ENCODE data around the gene SUSD4. TPM values are rescaled to one million over a fixed set of nuclear protein-coding genes. Genes with fewer than 3 reads are reported as not detected.

SUSD4 gene
- polyA plus RNA-seq, 2 of the 4 experiments (the other 2 are of a cell fraction) = 0.61 to 0.85 TPM

DNA sequence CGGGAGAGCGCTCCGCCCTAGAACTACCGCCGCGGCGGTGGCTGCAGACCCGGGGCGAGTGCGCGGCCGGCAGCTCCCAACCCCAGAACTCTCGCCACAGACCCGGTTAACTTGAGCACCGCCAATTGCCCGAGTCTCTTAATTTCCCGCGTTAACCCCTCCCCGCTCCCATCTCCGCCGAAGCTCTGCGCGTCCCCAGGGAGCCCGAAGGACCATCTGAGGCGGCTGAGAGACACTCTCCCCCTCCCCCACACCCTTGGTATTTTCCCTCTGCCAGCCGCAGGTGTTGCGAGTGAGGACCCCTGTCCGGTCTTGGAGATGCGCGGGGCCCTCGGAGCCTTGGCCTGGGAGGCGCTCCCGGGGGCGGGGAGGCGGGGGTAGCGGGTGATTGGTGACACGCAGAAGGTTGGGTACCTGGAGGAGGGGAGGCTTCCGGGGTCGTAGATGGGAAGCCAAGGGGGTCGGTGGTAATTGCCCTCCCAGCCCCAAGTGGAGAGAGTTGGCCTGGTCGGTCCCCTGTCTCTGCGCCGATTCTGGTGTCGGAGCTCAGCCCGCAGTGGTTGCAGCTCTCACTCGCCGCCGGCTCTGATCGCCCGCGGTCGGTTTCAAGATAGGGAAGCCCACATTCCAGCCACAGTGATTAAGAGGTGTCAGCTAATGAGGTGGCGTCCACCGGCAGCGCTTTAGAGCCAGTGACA is 858 bp upstream of the SUSD4 start:
- 27% methylated on average over 37 of the region's 55 CpGs for WGBS (ENCODE audit: missing lambda C conversion rate)
- ChIA-PET CTCF (interaction anchor here (0.8 to 1.6 kb wide), 8 partner anchors 9 to 235 kb away, joined by 3 to 7 read pairs (median 3); partner anchors contain the start of gene CCDC185), POLR2A (interaction anchor here (0.6 kb wide), 1 partner anchor 9 kb away, joined by 3 read pairs; no protein-coding TSS in a partner anchor)
- Histone ChIP-seq H3K9me3 (no peaks in the 10 kb centered on the region), H3K4me1 (peaks cover 3% of the 10 kb centered on the region; the same call in 1 of the 3 replicates), H3K4me3 (peak overlapping the region; percentile 79), H3K27ac (peak overlapping the region in 1 of 2 experiments; percentile 72; a peak in 3 of 6 replicates), H3K4me2 (peak overlapping the region; percentile 99)
- ATAC-seq (peak; percentile 33 to 47; a peak in 4 of 6 replicates), DNase-seq (ENCODE audit: low read depth in 1 of 2, low spot score in 1 of 2) (no peak), FAIRE-seq (no peak)
- TF ChIP-seq RNF2 (IDR thresholded peaks at IDR 0.05; ENCODE audit: borderline replicate concordance, low read depth) (0 out of 2 replicates have a peak, but pooled peaks have one; percentile 19), ZNF302 (CRISPR knock-in tag; IDR thresholded peaks at IDR 0.05) (no peak)

- ChIA-PET CTCF (interaction anchor here (0.7 to 1.6 kb wide), 9 partner anchors 11 to 516 kb away, joined by 3 to 7 read pairs (median 4); no protein-coding TSS in a partner anchor), POLR2A (interaction anchor here (0.7 kb wide), 1 partner anchor 650 kb away, joined by 3 read pairs; no protein-coding TSS in a partner anchor)
- peak; percentile 12 to 13 for DNase-seq (ENCODE audit: low read depth in 1 of 2, low spot score in 1 of 2)
- Histone ChIP-seq H3K27ac (peak overlapping the region in 1 of 2 experiments; percentile 72; a peak in 2 of 6 replicates), H3K4me2 (peak overlapping the region; percentile 99), H3K4me3 (peak overlapping the region; percentile 79), H3K4me1 (peaks cover 3% of the 10 kb centered on the region; the same call in 1 of the 3 replicates), H3K9me3 (no peaks in the 10 kb centered on the region)
- TF ChIP-seq CEBPB (IDR thresholded peaks at IDR 0.05) = no peak
- no peak for TF ChIP-seq FOXS1 (CRISPR knock-in tag; IDR thresholded peaks at IDR 0.05)
- FAIRE-seq = no peak
- 13% methylated on average over 23 of the region's 44 CpGs for WGBS (ENCODE audit: missing lambda C conversion rate)
- ATAC-seq = peak; percentile 37 to 70; a peak in 5 of 6 replicates
Observed at GRCh38 chr1:223363057-223363855, 720 bp downstream of the SUSD4 start.

DNA sequence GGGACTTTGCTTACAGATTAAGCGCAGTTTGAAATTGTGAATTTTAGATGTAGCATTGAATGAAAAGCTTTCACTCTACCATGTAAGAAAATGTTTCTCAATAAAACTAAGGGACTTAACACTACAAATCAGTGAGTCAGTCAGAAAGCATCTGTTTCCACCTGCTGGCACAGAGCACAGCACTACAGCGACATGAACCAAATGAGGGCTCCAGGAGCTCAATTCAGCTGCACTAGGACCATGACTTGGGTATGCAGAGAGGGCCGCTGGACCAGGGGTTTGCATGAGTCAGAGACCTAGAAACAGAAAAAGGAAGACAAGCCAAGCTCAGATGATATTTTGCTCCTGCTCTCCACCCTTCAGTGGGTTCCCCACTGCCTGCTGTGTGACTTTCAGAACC is 5.2 kb downstream of the SUSD4 start:
- Histone ChIP-seq H3K4me1 (no peaks in the 10 kb centered on the region), H3K27ac (no peak overlapping the region), H3K4me3 (no peak overlapping the region), H3K4me2 (no peak overlapping the region), H3K9me3 (no peaks in the 10 kb centered on the region)
- TF ChIP-seq EP300 (IDR thresholded peaks at IDR 0.05) = no peak
- no peak for TF ChIP-seq CHD2 (IDR thresholded peaks at IDR 0.05; ENCODE audit: low read length, partially characterized antibody)
- no peak for TF ChIP-seq HOXB5 (CRISPR knock-in tag; IDR thresholded peaks at IDR 0.05)
- TF ChIP-seq ESRRA (IDR thresholded peaks at IDR 0.05; ENCODE audit: borderline replicate concordance, low read length) = no peak
- no peak for TF ChIP-seq KDM5A (IDR thresholded peaks at IDR 0.05)
- TF ChIP-seq GATA3 (IDR thresholded peaks at IDR 0.05; ENCODE audit: borderline replicate concordance) = no peak
- TF ChIP-seq ZNF302 (CRISPR knock-in tag; IDR thresholded peaks at IDR 0.05) = no peak
- no peak for TF ChIP-seq CBX8 (IDR thresholded peaks at IDR 0.05)
- TF ChIP-seq CBX2 (IDR thresholded peaks at IDR 0.05; ENCODE audit: borderline replicate concordance, low read depth) = no peak
- no peak for TF ChIP-seq PHF8 (IDR thresholded peaks at IDR 0.05; ENCODE audit: borderline replicate concordance, low read depth)
- TF ChIP-seq REST (IDR thresholded peaks at IDR 0.05) = no peak
- no peak for TF ChIP-seq BHLHE40 (IDR thresholded peaks at IDR 0.05; ENCODE audit: low read depth, low read length)
- TF ChIP-seq, protein P1, sequence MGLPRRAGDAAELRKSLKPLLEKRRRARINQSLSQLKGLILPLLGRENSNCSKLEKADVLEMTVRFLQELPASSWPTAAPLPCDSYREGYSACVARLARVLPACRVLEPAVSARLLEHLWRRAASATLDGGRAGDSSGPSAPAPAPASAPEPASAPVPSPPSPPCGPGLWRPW (IDR thresholded peaks at IDR 0.05) = no peak
- TF ChIP-seq BCL3 (IDR thresholded peaks at IDR 0.05) = no peak
- no peak for TF ChIP-seq ZSCAN20 (CRISPR knock-in tag; IDR thresholded peaks at IDR 0.05)
- no peak for TF ChIP-seq FOXS1 (CRISPR knock-in tag; IDR thresholded peaks at IDR 0.05)
- TF ChIP-seq EHF (CRISPR knock-in tag; IDR thresholded peaks at IDR 0.05) = no peak
- peak; percentile 23 for FAIRE-seq
- ChIA-PET POLR2A (interaction anchor here (0.6 kb wide), 1 partner anchor 1247 kb away, joined by 3 read pairs; no protein-coding TSS in a partner anchor), CTCF (interaction anchor here (0.5 to 2.6 kb wide), 6 partner anchors 10 to 325 kb away, joined by 3 to 16 read pairs (median 4); no protein-coding TSS in a partner anchor)
- 0 out of 6 replicates have a peak, but pooled peaks of 1 of the 2 experiments have one; percentile 37 for ATAC-seq
- 52% methylated on average over 3 of the region's 3 CpGs for WGBS (ENCODE audit: missing lambda C conversion rate)
- DNase-seq (ENCODE audit: low read depth in 1 of 2, low spot score in 1 of 2) = no peak

All from A549 (cell line).